ENCODE measurements around the gene KLF1.
A peak's percentile ranks its signal among the peaks of the same experiment; 100 is the strongest.
"Not testable (repeated sequence)": the region's sequence is repeated elsewhere in the genome, so short reads cannot be mapped to it uniquely, and the experiment has no call there.

Gene KLF1

DNA sequence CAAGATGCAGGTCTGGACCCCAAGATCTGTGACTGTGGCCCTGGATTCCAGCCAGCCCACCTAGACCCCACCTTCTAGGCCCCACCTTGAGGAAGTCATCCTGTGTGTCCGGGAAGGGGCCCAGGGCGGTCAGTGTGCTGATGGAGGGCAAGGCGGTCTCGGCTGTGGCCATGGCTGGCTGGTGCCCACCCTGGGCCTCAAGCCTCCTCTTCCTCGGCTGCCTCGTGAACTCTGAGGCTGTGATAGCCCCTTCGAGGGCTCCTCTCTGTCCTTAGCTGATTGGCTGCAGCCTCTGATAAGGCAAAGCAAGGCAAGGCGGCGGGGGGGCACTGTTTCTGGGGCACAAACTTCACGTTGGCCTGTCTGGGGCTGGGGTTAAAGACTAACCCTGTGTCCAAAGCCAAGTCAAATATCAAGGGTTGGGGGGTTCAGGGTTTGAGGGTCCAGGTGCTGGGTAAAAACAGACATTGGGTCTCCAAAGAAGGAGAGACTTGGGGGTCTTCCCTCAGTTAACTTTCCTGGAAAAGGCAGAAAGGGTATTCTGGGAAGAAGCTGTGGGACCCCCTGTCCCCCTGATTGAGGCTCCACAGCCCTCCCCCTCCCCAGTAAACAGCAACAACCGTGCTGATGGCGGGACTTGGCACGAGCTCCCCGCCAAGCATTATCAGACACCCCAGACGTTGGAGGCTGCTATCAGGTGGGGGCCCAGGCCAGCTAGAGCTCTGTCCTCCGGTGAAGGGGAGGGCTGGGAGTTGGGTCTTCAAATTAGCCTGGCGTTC, at the start of gene KLF1:
KLF1 (minus strand) TSS at position 233 of the 779 bp plus-strand sequence; CDS start at position 172, 61 bp downstream.
- no peak for DNase-seq
- intact Hi-C loops (cut with DNase I): loop anchor here (10.0 kb wide), 1 partner anchor 48 kb away; the partner anchor contains the start of genes CALR and FARSA

DNA sequence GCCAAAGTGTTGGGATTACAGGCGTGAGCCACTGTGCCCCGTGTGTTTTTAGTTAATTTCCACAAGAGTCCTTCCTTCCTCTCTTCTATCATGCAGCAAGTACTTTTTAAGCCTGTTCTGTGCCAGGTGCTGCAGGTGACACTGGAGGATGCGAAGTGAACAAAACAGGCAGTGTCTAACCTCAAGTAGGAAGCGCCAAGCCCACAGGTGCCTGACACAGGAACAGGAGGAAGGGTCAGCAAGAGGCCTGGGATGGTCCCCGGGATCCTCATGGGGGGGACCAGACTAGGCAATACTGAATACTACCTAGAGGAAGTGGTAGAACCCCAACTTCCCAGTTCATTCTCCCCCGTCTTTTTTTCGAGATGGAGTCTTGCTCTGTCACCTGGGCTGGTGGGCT, 49.6 kb upstream of the KLF1 start:
- no peak for DNase-seq
- intact Hi-C loops (cut with DNase I): loop anchor here (10.0 kb wide), 1 partner anchor 52 kb away; the partner anchor contains the start of genes DNASE2 and KLF1

DNA sequence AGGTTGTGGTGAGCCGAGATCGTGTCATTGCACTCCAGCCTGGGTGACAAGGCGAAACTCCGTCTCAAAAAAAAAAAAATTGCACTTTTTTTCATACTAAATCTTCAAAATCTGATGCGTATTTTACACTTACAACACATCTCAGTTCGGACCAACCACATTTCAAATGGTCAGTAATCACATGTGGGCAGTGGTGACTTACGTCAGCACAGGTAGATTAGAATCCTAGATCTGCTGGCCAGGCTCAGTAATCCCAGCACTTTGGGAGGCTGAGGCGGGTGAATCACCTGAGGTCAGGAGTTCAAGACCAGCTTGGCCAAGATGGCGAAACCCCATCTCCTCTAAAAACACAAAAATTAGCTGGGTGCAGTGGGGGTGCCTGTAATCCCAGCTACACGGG, 48.1 kb upstream of the KLF1 start:
- intact Hi-C loops (cut with DNase I): loop anchor here (10.0 kb wide), 1 partner anchor 50 kb away; the partner anchor contains the start of genes DNASE2 and KLF1

DNA sequence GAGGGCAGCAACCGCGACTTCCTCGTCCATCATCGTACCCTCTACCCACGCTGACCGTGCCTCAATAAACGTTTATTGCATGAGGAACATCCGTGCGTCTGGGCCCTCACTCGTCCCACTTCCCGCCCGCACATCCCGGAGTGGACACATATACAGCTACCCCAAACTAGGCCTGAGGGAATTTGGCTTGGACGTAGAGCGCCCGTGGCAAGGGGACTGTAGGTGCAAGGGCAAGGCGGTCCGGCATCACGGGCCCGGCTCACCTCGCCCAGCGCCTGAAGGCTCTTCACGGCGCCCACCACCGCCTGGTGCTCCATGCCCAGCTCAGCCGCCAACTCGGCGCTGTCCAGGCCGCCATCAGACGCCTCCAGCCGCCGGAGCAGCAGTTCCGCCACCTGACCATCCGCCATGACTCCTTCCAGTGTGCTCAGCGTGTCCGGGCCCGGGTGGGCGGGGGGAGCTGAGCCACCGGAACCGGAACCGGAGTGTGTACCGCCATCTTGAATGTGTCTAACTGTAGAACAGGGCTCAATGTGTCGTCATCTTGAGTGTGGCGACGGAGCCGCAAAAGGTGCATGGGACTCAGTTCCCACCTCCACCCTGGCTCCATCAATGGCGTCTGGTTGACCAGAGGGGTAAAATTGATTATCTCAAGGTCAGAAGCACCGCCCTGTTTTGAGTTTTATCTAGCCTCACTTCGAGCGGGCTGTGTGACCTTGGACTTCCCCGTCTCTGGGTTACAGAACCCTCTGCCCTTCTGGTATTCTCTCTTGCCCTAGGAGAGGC, 46.5 kb upstream of the KLF1 start, which contains the start of gene FARSA:
FARSA (minus strand) TSS at position 425 of the 786 bp plus-strand sequence; CDS start at position 410, 15 bp downstream.
- peak; percentile 92 to 99 (median 97) for DNase-seq
- intact Hi-C loops (cut with DNase I): loop anchor here (10.0 kb wide), 1 partner anchor 49 kb away; the partner anchor contains the start of genes DNASE2 and KLF1

More for the DNA sequence above, 48.1 kb upstream of the KLF1 start:
- no peak for DNase-seq

DNA sequence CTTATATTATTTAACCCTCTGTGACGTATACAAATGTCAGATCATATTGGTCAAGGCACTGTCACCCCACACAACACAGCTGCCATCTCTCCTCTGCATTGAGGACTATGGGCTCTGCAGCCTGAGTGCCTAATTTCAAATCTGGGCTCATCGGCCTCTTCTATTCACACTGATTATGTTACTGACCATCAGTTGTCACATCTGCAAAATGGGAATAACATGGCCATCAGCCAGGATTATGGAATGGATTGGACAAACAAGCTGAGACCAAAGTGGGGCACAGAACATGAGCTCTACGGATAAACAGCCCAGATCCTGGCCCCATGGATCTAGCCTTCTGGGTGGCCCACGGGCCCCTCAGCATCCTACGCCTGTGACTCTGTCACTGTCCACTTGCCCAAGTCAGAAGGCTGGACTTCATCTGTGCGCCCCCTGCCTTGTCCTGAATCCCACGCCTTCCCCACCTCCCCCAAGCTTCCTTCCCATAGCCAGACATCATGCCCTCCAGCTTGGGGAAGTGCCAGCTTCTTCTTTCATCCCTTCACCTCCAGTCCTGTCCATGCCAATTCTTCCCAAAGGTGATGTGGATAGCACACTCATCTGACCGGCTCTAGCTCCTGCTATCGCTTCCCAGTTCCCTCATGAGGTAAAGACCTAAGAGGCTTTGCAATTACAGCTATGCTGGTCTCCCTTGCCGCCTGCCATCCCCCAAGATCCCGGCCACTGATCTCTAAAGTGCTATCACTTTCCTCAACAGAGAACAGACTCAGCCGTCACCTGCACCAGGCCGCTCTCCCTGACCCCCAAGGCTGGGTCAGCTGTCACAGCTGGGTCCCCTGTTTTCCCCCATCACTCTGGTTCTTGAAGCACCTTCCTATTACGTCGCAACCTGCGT, 45.6 kb upstream of the KLF1 start:
- intact Hi-C loops (cut with DNase I): loop anchor here (10.0 kb wide), 1 partner anchor 48 kb away; the partner anchor contains the start of genes DNASE2 and KLF1
- DNase-seq: no peak

DNA sequence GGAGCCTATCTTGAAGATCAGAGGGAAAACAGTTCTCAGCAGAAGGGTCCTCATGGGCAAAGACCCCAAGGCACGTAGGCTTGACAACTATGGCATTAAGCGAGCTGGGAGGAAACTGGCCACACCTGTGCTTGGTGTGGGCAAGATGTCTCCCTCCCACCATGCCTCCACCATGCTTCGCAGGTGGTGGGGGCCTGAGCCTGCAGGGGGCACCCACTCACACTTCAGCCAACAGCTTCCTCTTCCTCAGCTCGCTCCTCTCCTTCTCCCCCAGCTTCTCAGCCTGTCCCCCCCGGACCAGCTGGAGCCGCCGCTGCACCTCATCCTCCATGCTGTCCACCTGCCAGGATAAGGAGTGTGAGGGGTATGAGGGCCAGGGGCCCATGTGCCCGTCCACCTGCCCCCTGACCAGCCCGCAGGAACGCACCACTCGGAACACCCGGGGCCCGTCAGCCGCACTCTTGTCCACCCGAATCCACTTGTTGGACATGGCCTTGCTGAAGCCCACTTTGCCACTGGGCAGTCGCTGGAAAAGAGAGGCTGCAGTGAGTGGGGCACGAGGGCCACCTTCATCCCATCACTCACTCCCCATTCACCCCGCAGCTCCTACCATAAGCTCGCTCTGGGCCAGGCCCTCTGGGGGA, 43.1 kb upstream of the KLF1 start:
- DNase-seq: no peak

DNA sequence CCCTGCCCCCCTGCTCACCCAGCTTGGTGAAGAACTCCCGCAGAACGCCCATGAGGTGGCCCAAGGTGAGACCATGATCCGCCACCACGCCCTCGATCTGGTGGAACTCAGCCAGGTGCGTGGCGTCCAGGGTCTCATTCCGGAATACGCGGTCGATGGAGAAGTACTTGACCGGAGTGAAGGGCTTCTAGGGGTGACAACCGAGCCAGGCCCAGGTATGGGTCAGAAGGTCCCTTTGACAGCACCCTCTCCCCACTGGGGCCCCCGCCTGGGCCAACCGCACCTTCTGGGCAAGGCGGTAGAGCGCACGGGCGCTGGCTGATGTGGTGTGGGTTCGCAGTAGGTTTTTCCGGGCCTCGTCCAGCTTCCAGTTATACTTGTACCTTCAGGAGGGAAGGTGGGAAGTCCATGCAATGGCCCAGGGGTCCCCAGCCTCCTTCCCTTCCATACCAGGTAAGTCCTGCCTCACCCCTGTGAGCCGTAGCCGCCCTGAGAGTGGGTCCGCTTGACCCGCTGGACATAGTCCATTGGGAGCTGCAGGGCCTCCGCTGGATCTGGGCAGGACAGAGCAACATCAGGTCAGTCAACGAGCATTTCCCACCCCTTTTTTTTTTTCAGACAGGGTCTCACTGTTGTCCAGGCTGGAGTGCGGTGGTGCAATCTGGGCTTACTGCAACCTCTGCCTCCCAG, 37.8 kb upstream of the KLF1 start:
- no peak for DNase-seq
- intact Hi-C loops (cut with DNase I): no loop called here

More for the DNA sequence above, 43.1 kb upstream of the KLF1 start:
- intact Hi-C loops (cut with DNase I): loop anchor here (10.0 kb wide), 1 partner anchor 45 kb away; the partner anchor contains the start of genes DNASE2 and KLF1

DNA sequence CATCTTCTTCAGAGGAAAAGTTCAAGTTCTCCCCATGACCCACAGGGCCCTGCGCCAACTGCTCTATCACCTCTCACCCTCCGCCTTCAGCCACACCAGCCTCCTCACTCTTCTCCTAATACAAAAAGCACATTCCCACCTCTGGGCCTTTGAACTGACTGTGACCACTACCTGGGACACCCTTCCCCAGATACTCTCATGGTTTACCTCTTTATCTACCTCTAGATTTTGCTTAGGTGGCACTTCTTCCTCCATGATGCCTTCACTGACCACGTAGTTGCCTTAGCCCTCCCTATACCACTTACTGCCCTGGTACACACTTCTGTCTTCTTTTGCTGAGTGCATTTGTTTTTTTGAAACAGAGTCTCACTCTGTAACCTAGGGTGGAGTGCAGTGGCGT, 36.0 kb upstream of the KLF1 start:
- no peak for DNase-seq
- intact Hi-C loops (cut with DNase I): no loop called here

DNA sequence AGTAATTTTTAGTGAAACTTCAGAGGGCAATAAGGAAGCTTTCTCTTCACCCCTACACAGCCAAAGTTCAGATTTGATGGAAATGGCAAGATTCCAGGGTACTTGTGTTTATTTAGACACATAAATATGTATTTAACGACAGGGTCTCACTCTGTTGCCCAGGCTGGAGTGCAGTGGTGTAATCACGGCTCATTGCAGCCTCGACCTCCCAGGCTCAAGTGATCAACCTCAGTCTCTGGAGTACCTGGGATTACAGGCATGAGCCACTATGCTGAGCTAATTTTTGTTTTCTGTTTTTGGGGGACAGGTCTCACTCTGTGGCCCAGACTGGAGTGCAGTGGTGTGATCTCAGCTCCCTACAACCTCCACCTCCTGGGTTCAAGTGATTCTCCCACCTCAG, 34.0 kb upstream of the KLF1 start:
- no peak for DNase-seq
- intact Hi-C loops (cut with DNase I): no loop called here

DNA sequence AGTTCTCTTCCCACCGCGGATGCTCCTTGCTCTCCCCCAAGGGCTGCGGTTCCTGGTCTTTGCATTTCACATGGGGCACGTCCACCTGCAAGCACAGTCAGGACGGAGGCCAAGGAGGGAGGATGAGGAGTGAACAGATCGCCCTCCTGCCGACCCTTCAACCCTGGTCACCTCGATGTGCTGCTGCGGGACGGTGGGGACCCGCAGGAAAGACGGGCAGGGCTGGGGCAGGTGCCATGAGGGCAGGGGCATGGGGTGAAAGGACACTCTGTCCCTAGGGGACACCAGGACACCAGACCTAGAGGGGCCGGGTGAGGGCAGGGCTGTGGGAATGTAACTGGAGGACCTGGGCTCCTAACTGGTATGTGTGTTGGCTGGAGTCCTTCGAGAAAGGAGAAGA, 31.3 kb upstream of the KLF1 start:
- no peak for DNase-seq
- intact Hi-C loops (cut with DNase I): no loop called here

DNA sequence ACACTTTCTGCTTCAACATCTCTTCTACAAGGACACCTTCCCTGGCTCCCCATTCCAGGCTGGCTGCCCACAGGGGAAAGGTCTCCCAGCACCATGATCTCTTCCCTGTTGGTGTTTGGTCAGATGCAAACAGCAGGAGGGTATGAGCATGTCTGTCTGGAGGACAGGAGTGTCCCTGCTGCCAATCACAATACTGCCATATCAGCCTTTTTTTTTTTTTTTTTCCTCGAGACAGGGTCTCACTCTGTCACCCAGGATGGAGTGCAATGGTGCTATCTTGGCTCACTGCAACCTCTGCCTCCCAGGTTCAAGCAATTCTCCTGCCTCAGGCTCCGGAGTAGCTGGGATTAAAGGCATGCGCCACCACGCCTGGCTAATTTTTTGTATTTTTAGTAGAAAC, 28.9 kb upstream of the KLF1 start:
- DNase-seq; intact Hi-C loops (cut with DNase I): not testable (repeated sequence)

DNA sequence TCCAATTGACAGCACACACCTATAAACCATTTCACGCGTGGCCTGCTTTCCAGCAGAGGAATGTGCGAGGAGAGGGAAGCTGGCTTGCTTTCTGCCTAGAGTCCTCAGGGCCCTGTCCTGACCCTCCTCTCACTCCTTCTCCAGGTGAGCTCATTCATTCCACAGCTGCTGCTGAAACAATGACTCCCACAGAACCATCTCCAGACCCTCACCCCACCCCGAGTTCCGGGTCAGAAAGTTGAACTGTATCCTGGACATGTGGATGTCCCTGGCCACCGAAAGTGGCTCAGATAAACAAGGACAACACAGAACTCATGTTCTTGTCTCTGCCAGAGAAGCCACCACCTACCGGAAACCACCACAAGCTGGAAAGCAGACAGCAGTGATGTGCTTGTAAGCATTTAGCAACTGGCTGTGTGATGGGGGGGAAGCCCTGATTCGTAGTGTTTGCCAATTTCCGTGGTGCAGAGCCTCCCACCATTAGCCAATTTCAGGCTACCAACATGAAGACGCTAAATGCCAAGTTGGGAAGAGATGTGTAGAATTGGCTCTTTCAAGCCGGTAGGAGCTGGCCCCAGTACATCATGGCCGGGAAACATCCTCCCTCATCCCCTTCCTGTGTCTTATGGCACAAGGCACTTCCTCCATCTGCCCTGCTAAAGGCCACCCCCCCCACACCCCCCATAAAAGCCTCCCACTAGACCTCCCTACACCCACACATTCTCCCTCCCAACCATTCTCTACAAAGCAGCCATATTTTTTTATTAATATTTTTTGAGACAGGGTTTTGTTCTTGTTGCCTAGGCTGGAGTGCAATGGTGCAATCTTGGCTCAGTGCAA, 27.1 kb upstream of the KLF1 start:
- intact Hi-C loops (cut with DNase I): no loop called here
- DNase-seq: peak in 2 of 10 donors; percentile 21 to 25

DNA sequence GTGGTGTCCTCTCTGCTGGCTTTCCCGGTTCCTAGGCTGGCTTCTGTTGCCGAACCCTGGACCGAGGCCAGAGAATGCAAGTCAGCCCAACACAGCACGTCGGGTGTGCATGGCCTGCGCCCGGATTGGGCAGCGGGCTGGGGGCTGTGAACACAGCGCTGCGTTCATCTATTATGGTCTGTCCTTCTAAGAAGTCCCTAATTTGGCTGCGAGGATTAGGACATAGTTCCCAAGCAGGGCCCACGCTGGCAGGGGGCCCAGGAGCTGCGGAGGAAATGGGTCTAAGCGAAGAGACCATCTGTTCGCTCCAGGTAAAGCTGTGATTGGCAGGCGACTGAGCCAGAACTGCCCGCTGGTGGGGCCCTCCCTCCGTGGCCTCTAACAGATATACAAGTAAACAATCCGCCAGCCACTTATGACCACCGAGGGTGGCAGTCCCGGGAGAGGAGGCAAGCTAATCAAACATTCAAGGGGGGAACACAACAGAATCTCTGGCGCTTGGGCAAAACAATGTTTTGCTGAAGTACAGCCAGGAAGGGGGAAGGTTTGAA, 26.1 kb upstream of the KLF1 start:
- peak; percentile 49 to 96 (median 79) for DNase-seq
- intact Hi-C loops (cut with DNase I): no loop called here

DNA sequence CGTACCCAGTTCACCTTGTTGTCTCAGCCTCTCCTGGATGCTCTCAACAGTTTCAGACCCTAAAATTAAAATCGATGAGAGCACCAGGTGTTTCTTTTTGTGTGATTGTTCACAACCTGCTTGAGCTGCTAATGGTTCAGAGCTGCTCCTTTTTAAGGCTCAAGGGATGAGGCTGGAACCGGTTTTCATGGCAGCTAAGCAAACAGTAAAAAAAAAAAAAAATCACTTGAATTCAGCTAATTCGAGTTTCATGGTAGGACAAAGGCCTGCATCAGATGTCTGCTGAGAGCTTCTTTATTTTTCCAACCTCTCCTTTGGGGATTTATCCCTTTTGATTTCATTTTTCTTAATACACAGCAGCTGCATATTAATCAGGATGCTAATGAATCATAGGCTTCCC, 25.6 kb upstream of the KLF1 start:
- DNase-seq: no peak
- intact Hi-C loops (cut with DNase I): no loop called here

DNA sequence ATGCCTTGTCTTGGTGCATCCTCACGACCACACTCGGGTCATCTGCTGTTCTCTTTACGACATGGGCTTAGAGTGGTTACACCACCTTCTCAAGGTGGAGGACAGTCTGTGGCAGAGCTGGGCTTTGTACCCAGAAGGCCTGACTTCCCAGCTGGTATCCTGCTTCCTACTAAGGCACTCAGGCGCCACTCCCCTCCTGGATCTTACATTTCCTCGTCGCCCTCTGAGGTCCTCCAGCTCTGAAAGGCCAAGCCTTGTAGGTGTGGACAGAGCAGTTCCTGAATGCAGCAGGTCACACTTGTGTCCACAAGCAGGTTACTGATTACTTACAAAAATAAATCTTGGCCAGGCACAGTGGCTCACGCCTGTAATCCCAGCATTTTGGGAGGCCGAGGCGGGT, 20.2 kb upstream of the KLF1 start:
- DNase-seq: no peak
- intact Hi-C loops (cut with DNase I): no loop called here

DNA sequence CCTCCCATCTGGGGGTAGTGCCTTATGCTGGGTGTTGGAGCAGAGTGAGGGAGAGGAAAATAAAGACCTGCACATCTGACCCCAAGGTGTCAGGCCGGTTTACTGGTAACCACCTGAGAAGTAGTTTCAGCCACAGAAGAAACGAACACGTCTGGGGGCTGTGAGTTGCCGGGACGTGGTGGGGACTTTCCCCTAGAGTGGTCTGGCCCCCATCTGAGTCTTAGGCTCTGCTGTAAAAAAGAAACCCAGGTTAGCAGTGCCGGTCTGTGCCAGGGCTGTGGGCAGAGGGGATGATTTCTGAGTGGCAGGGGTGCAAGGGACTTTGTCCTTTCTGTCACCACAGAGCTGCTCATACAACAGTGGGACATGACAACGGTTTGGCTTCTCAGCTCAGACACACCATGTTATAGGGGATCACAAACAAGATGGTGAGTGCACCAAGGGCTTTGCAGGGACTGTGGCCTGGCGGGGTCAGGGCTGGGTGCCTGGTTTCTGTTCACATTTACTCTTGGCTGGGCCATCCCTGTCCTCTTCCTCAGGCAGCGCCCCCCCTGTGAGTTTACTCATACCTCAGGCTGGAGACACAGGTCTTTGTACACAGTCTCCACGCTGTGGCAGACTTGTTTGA, 13.0 kb upstream of the KLF1 start:
- no peak for DNase-seq
- intact Hi-C loops (cut with DNase I): no loop called here

DNA sequence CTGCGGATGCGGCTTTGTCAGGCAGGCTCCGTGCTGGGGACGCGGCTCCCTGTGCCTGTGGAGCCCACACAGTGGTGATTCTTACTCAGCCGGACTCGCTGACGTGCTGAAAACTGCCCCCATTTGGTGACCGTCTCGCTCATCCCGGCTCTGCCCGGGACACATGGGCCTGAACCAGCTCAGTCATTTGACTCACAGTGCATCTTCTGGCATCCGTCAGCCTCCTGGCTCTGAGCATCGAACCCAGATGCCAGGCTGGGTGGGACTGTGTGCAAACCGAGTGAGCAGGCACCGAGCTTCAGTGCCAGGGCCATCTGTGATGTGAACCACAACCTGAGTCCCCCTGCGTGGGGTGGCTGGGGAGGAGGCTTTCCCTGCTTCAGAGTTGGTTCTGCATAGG, 9.5 kb upstream of the KLF1 start:
- DNase-seq: peak in 2 of 10 donors; percentile 33 to 90
- intact Hi-C loops (cut with DNase I): no loop called here

Data from posterior cingulate gyrus (tissue), 11 donors.